GM12865 (cell line): Measurements from ENCODE around the gene NFATC2.

Experiments used
- DNase-seq: peaks from one replicate; pipeline ENCODE4 v3.0.0; 2010; ENCODE audit warnings: low read depth
- H3K4me3 ChIP-seq: 2 replicates; pipeline ENCODE4 v1.5.1; 2011; ENCODE audit warnings: mild to moderate bottlenecking, low read depth, low read length, control low read depth
- CTCF ChIP-seq: IDR thresholded peaks from 2 replicates; pipeline ENCODE4 v1.5.1; 2011; ENCODE audit warnings: low read length, control low read depth, low read depth, inconsistent platforms; ENCODE audit not compliant: insufficient read depth; ENCODE audit errors: missing control alignments

NFATC2 gene

GRCh38 chr20:51366155-51366886, 176.2 kb downstream of the NFATC2 start:
- H3K4me3 ChIP-seq = no peak overlapping the region
- DNase-seq = peak; percentile 41
- no peak for TF ChIP-seq CTCF

- no peak for TF ChIP-seq CTCF
- no peak for DNase-seq
- H3K4me3 ChIP-seq = no peak overlapping the region
Measured at GRCh38 chr20:51365670-51366069, 176.8 kb downstream of the NFATC2 start.

GRCh38 chr20:51363813-51364212, 178.7 kb downstream of the NFATC2 start:
- H3K4me3 ChIP-seq = no peak overlapping the region
- TF ChIP-seq CTCF = no peak
- DNase-seq = no peak

- H3K4me3 ChIP-seq = no peak overlapping the region
- TF ChIP-seq CTCF = no peak
- peak; percentile 44 for DNase-seq
Measured at GRCh38 chr20:51363378-51363777, 179.1 kb downstream of the NFATC2 start.

- no peak for DNase-seq
- no peak for TF ChIP-seq CTCF
- H3K4me3 ChIP-seq = no peak overlapping the region
Measured at GRCh38 chr20:51362254-51362653, 180.3 kb downstream of the NFATC2 start.

- no peak for TF ChIP-seq CTCF
- no peak for DNase-seq
Measured at GRCh38 chr20:51361258-51361657, 181.3 kb downstream of the NFATC2 start.

More at GRCh38 chr20:51361258-51361657, 181.3 kb downstream of the NFATC2 start:
- H3K4me3 ChIP-seq = no peak overlapping the region
